Endothelial cell (in vitro differentiated cells): ENCODE data around the gene FOXQ1. TPM values are rescaled to one million over a fixed set of nuclear protein-coding genes. Genes with fewer than 3 reads are reported as not detected.

ENCODE experiments used
- DNase-seq: peaks from one replicate; pipeline ENCODE4 v3.0.0; 2021; ENCODE audit warnings: low spot score
- H3K27ac Mint-ChIP-seq: one replicate; pipeline ENCODE4 v1.8.0; 2021; ENCODE audit warnings: mixed read lengths, inconsistent platforms; ENCODE audit not compliant: unreplicated experiment
- H3K27me3 Mint-ChIP-seq: one replicate; pipeline ENCODE4 v1.8.0; 2021; ENCODE audit warnings: mild to moderate bottlenecking, moderate library complexity, mixed read lengths, inconsistent platforms; ENCODE audit not compliant: unreplicated experiment
- H3K36me3 Mint-ChIP-seq: one replicate; pipeline ENCODE4 v1.8.0; 2021; ENCODE audit warnings: mild to moderate bottlenecking, low read depth, mixed read lengths, inconsistent platforms; ENCODE audit not compliant: unreplicated experiment
- H3K4me1 Mint-ChIP-seq: one replicate; pipeline ENCODE4 v1.8.0; 2021; ENCODE audit warnings: mild to moderate bottlenecking, mixed read lengths, inconsistent platforms; ENCODE audit not compliant: unreplicated experiment
- H3K4me3 Mint-ChIP-seq: one replicate; pipeline ENCODE4 v1.8.0; 2021; ENCODE audit warnings: mild to moderate bottlenecking, mixed read lengths, inconsistent platforms; ENCODE audit not compliant: unreplicated experiment
- H3K9me3 Mint-ChIP-seq: one replicate; pipeline ENCODE4 v1.8.0; 2021; ENCODE audit warnings: mixed read lengths, inconsistent platforms; ENCODE audit not compliant: unreplicated experiment
- total RNA-seq: library from RNA; stranded (reverse); fragmentation: NEBNext Ultra II Directional; extraction: Animal tissue kit (Norgen Biotek cat#: 25700); gene quantifications from one replicate; pipeline ENCODE4 v1.2.1, GENCODE V29; 2021; ENCODE audit not compliant: unreplicated experiment
- TF ChIP-seq, protein P1 (sequence below): fragments of 200-600 bp; sonication (generic); IDR thresholded peaks from one replicate; pipeline ENCODE4 v1.5.0; 2021; ENCODE audit warnings: antibody characterized with exemption; ENCODE audit not compliant: unreplicated experiment

Gene FOXQ1
- total RNA-seq, 1 donor from 2014 or later: 0.67 TPM

DNA sequence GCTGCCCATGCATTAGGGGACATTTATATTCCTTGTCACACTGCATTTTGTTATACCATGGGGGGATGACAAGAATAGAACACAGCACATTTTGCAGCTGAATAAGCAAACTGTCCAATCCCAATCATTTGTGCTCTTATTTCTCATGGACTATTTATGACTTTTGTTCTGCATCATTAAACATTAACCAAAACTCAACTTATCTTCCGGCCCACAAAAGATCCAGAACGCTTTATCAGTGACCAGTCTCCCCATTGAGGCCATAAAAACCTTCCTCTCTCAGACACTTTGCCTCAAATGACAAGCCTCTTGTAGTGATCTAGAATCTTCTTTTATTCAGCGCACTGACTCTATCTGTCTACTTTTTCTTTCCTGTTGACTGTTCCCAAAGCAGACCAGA is 28.4 kb upstream of the FOXQ1 start:
- peaks cover 42% of the 10 kb centered on the region for H3K4me1 Mint-ChIP-seq
- H3K36me3 Mint-ChIP-seq: no peaks in the 10 kb centered on the region
- H3K9me3 Mint-ChIP-seq: no peaks in the 10 kb centered on the region
- no peak overlapping the region for H3K4me3 Mint-ChIP-seq
- no peak overlapping the region for H3K27ac Mint-ChIP-seq
- peaks cover 5% of the 10 kb centered on the region for H3K27me3 Mint-ChIP-seq
- DNase-seq: no peak
- TF ChIP-seq, protein P1, sequence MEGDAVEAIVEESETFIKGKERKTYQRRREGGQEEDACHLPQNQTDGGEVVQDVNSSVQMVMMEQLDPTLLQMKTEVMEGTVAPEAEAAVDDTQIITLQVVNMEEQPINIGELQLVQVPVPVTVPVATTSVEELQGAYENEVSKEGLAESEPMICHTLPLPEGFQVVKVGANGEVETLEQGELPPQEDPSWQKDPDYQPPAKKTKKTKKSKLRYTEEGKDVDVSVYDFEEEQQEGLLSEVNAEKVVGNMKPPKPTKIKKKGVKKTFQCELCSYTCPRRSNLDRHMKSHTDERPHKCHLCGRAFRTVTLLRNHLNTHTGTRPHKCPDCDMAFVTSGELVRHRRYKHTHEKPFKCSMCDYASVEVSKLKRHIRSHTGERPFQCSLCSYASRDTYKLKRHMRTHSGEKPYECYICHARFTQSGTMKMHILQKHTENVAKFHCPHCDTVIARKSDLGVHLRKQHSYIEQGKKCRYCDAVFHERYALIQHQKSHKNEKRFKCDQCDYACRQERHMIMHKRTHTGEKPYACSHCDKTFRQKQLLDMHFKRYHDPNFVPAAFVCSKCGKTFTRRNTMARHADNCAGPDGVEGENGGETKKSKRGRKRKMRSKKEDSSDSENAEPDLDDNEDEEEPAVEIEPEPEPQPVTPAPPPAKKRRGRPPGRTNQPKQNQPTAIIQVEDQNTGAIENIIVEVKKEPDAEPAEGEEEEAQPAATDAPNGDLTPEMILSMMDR: no peak

DNA sequence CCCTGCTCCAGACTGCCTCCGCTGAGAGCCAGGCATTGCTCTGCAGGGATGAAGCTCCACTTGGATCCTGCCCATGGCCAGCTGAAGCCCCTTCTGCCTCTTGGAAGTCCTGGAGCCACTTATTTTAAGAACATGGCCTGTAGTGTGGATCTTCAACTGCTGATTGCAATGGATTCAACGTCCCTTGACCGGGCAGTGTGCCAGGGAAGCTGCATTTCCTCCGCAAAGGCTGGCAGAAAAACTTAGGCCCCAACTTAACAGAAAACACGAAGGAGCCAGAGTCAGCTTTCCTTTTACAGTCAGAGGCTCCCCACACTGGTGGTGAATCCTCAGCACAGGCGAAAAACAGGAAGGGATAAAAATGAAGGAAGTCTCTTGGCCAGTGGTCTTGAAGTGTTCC is 26.3 kb upstream of the FOXQ1 start:
- TF ChIP-seq, protein P1: no peak
- Mint-ChIP-seq H3K27ac (no peak overlapping the region), H3K4me1 (peaks cover 44% of the 10 kb centered on the region), H3K9me3 (no peaks in the 10 kb centered on the region), H3K4me3 (no peak overlapping the region), H3K27me3 (peaks cover 5% of the 10 kb centered on the region), H3K36me3 (no peaks in the 10 kb centered on the region)
- no peak for DNase-seq

DNA sequence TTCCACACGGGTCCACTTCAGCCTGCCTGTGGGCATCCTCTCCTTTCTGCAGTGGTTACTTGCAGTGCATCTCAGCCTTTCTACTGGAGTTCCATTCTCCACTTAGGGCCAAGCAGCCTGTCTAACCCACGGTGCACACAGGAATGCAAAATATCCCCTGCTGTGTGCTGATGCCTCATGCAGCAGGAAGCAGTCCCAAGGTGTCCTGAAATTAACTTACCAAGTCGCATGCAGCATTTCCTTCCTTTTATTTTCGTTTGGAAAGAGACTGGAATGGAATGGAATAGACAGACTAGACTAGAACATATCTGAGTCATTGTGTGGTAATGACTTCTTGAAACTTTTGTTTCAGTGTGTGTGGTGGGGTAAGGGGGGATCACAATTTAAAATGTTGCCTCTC is 25.9 kb upstream of the FOXQ1 start:
- Mint-ChIP-seq H3K27me3 (peaks cover 5% of the 10 kb centered on the region), H3K9me3 (no peaks in the 10 kb centered on the region), H3K4me3 (no peak overlapping the region), H3K36me3 (no peaks in the 10 kb centered on the region), H3K27ac (no peak overlapping the region), H3K4me1 (peaks cover 42% of the 10 kb centered on the region)
- no peak for DNase-seq
- TF ChIP-seq, protein P1: no peak

DNA sequence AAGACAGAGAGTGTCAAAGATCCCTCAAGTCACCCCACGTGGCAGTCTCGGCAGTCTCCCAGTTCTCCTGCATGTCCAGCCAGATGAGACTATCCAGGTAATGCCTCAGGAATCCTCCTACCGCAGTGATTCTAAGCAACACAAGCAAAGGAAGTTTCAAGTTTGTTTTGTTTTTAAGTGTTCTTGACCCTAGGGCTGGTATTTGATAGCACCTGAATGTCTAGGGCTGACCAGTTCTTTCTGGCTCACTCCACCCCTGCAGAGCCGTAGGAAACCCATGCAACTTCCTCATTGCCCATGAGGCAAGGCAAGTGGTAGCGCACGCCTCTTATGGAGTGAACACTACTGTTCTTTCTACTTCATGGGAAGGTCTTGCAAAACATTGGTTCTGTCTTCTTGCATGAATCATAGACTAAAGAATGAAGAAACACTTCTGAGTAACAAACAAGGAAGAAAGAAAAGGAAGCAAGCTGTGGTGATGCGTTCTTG is 24.8 kb upstream of the FOXQ1 start:
- H3K4me3 Mint-ChIP-seq: no peak overlapping the region
- no peaks in the 10 kb centered on the region for H3K9me3 Mint-ChIP-seq
- H3K36me3 Mint-ChIP-seq: no peaks in the 10 kb centered on the region
- H3K27me3 Mint-ChIP-seq: no peaks in the 10 kb centered on the region
- DNase-seq: no peak
- H3K4me1 Mint-ChIP-seq: peaks cover 30% of the 10 kb centered on the region
- no peak overlapping the region for H3K27ac Mint-ChIP-seq
- TF ChIP-seq, protein P1: no peak

DNA sequence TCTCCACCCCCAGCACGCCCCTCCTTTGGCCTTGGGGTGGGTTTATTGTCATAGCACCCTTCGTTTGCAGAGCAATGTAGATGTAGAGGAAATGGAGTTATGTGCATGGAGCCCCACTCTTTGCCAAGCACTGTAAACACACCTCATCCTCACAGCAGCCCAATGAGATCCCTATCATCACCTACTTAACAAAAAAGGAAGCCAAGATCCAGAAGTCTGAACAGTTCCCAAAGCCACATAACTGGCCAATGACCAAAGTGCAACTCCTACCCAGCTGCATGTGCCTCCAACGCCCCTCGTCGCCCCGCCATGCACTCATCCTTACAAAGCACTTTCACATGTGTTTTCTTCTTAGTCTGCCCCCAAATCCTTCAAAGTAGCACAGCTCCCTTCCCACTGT is 21.8 kb upstream of the FOXQ1 start:
- DNase-seq: no peak
- TF ChIP-seq, protein P1: no peak
- no peak overlapping the region for H3K27ac Mint-ChIP-seq
- H3K27me3 Mint-ChIP-seq: no peaks in the 10 kb centered on the region
- peaks cover 25% of the 10 kb centered on the region for H3K4me1 Mint-ChIP-seq
- H3K36me3 Mint-ChIP-seq: no peaks in the 10 kb centered on the region
- H3K4me3 Mint-ChIP-seq: no peak overlapping the region
- H3K9me3 Mint-ChIP-seq: no peaks in the 10 kb centered on the region
